ENCODE data around the gene ABCA13.

DNA sequence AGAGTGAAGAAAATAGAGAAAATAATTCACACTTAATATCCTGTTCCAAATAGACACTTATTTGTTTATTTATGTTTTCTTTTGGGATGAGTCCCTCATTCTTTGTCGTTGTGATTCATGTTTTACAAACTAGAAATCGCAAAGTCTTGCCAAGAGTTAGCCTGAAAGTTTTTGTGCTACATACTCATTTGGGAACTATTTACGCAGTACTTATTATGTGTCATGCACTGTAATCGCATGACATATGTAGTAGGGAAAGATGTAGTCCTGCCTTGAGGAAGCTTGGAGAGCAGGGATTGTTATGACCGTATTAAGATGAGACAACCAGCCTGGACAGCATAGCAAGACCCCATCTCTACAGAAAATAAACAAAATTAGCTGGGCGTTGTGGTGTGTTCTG lies 189.3 kb downstream of the ABCA13 start:
- TF ChIP-seq POLR2A (IDR thresholded peaks at IDR 0.05) (no peak), POLR2AphosphoS5 (IDR thresholded peaks at IDR 0.05) (no peak)
- TF ChIP-seq, protein P1, sequence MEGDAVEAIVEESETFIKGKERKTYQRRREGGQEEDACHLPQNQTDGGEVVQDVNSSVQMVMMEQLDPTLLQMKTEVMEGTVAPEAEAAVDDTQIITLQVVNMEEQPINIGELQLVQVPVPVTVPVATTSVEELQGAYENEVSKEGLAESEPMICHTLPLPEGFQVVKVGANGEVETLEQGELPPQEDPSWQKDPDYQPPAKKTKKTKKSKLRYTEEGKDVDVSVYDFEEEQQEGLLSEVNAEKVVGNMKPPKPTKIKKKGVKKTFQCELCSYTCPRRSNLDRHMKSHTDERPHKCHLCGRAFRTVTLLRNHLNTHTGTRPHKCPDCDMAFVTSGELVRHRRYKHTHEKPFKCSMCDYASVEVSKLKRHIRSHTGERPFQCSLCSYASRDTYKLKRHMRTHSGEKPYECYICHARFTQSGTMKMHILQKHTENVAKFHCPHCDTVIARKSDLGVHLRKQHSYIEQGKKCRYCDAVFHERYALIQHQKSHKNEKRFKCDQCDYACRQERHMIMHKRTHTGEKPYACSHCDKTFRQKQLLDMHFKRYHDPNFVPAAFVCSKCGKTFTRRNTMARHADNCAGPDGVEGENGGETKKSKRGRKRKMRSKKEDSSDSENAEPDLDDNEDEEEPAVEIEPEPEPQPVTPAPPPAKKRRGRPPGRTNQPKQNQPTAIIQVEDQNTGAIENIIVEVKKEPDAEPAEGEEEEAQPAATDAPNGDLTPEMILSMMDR (IDR thresholded peaks at IDR 0.05) = no peak
